ENCODE results near the gene GSAP. TPM values are rescaled to one million over a fixed set of nuclear protein-coding genes. Genes with fewer than 3 reads are reported as not detected.

The GSAP gene
- total and polyA plus RNA-seq, 2 of the 4 experiments (the other 2 are of a cell fraction), result 1.6 to 1.8 TPM

DNA sequence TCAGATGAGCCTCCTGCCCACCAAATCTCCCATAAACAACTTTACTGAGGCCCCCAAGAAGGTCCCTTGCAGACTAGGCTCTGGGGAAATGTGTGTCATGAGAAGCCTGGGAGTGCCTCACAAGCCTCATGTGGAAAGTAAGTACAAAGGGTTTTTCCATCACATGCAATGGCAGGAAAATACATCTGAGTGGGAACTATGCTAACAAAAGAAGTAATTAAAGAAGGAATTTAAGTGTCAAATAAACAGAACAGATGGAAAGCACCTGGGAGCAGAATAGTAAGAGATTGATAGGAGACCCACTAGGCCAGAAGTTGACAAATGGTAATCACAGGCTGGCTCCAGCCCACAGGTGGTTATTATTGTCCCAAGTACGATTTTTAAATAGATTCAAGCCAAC, 20.5 kb downstream of the GSAP start:
- Histone ChIP-seq H3K4me1 (ENCODE audit: control insufficient read depth, insufficient read depth, low read length) (peaks cover 4% of the 10 kb centered on the region; the same call in 1 of the 2 replicates), H2AK9ac (replicated peaks; ENCODE audit: low read depth, low read length, poor library complexity) (no peak overlapping the region), H2AFZ (replicated peaks; ENCODE audit: low read length, poor library complexity) (no peak overlapping the region), H2AK5ac (ENCODE audit: low read depth, low read length) (no peak overlapping the region), H3K9me3 (ENCODE audit: control insufficient read depth, insufficient read depth, low read length) (no peaks in the 10 kb centered on the region), H3K27ac (ENCODE audit: insufficient read depth, low read length) (no peak overlapping the region), H3K18ac (ENCODE audit: low read depth, low read length) (no peak overlapping the region), H2BK15ac (ENCODE audit: low read depth, low read length) (no peak overlapping the region), H3K14ac (replicated peaks; ENCODE audit: low read depth, low read length) (no peak overlapping the region), H3K79me1 (ENCODE audit: low read depth in 1 of 2, low read length in 2 of 2) (no peaks in the 10 kb centered on the region), H4K5ac (ENCODE audit: low read depth, low read length) (no peak overlapping the region), H3K4me2 (ENCODE audit: low read depth, low read length) (no peak overlapping the region), H2BK20ac (ENCODE audit: low read depth, low read length) (no peak overlapping the region), H2BK120ac (ENCODE audit: low read depth, low read length) (no peak overlapping the region), H4K91ac (ENCODE audit: insufficient read depth, low read depth, low read length) (no peak overlapping the region), H3K23ac (ENCODE audit: low read depth, low read length) (no peak overlapping the region), H3K56ac (ENCODE audit: extremely low read depth, insufficient read depth, low read length) (no peak overlapping the region), H3K4me3 (ENCODE audit: insufficient read depth, low read depth, low read length) (no peak overlapping the region), H4K20me1 (ENCODE audit: insufficient read depth, low read length) (no peaks in the 10 kb centered on the region), H3K27me3 (ENCODE audit: control insufficient read depth, insufficient read depth, low read length) (no peaks in the 10 kb centered on the region), H3K9me1 (ENCODE audit: insufficient read depth, low read length) (peaks cover 3% of the 10 kb centered on the region; the same call in 1 of the 2 replicates), H2BK5ac (ENCODE audit: low read depth, low read length, poor library complexity, severe bottlenecking) (no peak overlapping the region), H3K4ac (ENCODE audit: low read depth, low read length) (no peak overlapping the region), H3K9ac (ENCODE audit: low read depth, low read length) (no peak overlapping the region), H3K36me3 (ENCODE audit: control insufficient read depth, insufficient read depth, low read length) (no peaks in the 10 kb centered on the region), H4K8ac (ENCODE audit: low read depth in 2 of 2, low read length in 2 of 2) (no peak overlapping the region)
- DNase-seq (no peak), ATAC-seq (ENCODE audit: low read depth) (no peak)
- ChIA-PET CTCF (no interaction called here), POLR2A (ENCODE audit: unreplicated experiment) (interaction anchor here (0.6 kb wide), 2 partner anchors 140 to 927 kb away, joined by 3 to 4 read pairs; no protein-coding TSS in a partner anchor)
- dilution Hi-C loops (cut with HindIII; ENCODE audit: low sequenced_read_pairs, unreplicated experiment), result no loop called here
- whole genome bisulfite sequencing, 2 experiments (ENCODE audit: extremely low coverage in 2 of 2, insufficient read length in 1 of 2), result no CpG with 5 or more reads among the region's 1 CpG
- intact Hi-C loops (cut with micrococcal nuclease), result no loop called here
- BruUV-seq (replicated peaks), result no TSS peak
- TF ChIP-seq RAD21 (IDR thresholded peaks at IDR 0.05; ENCODE audit: low read length) (no peak), MAFK (IDR thresholded peaks at IDR 0.05; ENCODE audit: low read depth, low read length) (no peak), FOS (IDR thresholded peaks at IDR 0.05; ENCODE audit: low read depth, low read length) (no peak), NFE2L2 (IDR thresholded peaks at IDR 0.05; ENCODE audit: low read depth, low read length) (no peak), BHLHE40 (IDR thresholded peaks at IDR 0.05; ENCODE audit: low read depth, low read length) (no peak), RFX5 (IDR thresholded peaks at IDR 0.05; ENCODE audit: low read depth, low read length) (no peak), RCOR1 (IDR thresholded peaks at IDR 0.05; ENCODE audit: insufficient replicate concordance, low read length) (no peak), MXI1 (IDR thresholded peaks at IDR 0.05; ENCODE audit: borderline replicate concordance, low read depth, low read length) (no peak), MAZ (IDR thresholded peaks at IDR 0.05; ENCODE audit: borderline replicate concordance, low read depth, low read length) (no peak), POLR2A (IDR thresholded peaks at IDR 0.05; ENCODE audit: low read depth, low read length) (no peak), CHD1 (IDR thresholded peaks at IDR 0.05; ENCODE audit: low read depth, low read length) (no peak), CEBPB (IDR thresholded peaks at IDR 0.05; ENCODE audit: low read depth, low read length) (no peak), SMC3 (IDR thresholded peaks at IDR 0.05; ENCODE audit: low read depth, low read length) (no peak)
- TF ChIP-seq, protein P1, sequence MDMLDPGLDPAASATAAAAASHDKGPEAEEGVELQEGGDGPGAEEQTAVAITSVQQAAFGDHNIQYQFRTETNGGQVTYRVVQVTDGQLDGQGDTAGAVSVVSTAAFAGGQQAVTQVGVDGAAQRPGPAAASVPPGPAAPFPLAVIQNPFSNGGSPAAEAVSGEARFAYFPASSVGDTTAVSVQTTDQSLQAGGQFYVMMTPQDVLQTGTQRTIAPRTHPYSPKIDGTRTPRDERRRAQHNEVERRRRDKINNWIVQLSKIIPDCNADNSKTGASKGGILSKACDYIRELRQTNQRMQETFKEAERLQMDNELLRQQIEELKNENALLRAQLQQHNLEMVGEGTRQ (IDR thresholded peaks at IDR 0.05; ENCODE audit: low read depth, low read length), result no peak
- TF ChIP-seq, protein P2, sequence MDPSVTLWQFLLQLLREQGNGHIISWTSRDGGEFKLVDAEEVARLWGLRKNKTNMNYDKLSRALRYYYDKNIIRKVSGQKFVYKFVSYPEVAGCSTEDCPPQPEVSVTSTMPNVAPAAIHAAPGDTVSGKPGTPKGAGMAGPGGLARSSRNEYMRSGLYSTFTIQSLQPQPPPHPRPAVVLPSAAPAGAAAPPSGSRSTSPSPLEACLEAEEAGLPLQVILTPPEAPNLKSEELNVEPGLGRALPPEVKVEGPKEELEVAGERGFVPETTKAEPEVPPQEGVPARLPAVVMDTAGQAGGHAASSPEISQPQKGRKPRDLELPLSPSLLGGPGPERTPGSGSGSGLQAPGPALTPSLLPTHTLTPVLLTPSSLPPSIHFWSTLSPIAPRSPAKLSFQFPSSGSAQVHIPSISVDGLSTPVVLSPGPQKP (IDR thresholded peaks at IDR 0.05; ENCODE audit: borderline replicate concordance, low read depth, low read length), result no peak
- TF ChIP-seq, protein P3, sequence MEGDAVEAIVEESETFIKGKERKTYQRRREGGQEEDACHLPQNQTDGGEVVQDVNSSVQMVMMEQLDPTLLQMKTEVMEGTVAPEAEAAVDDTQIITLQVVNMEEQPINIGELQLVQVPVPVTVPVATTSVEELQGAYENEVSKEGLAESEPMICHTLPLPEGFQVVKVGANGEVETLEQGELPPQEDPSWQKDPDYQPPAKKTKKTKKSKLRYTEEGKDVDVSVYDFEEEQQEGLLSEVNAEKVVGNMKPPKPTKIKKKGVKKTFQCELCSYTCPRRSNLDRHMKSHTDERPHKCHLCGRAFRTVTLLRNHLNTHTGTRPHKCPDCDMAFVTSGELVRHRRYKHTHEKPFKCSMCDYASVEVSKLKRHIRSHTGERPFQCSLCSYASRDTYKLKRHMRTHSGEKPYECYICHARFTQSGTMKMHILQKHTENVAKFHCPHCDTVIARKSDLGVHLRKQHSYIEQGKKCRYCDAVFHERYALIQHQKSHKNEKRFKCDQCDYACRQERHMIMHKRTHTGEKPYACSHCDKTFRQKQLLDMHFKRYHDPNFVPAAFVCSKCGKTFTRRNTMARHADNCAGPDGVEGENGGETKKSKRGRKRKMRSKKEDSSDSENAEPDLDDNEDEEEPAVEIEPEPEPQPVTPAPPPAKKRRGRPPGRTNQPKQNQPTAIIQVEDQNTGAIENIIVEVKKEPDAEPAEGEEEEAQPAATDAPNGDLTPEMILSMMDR (conservative IDR thresholded peaks at IDR 0.05; ENCODE audit: low read depth, low read length), result no peak
- in situ Hi-C loops (cut with MboI; ENCODE audit: low sequenced_read_pairs), result no loop called here

Data from IMR-90 (cell line).